ENCODE measurements around the gene KLHL25. TPM values are rescaled to one million over a fixed set of nuclear protein-coding genes. Genes with fewer than 3 reads are reported as not detected.

The KLHL25 gene
- total RNA-seq, 1 experiment from 2014 or later = 18.4 TPM

DNA sequence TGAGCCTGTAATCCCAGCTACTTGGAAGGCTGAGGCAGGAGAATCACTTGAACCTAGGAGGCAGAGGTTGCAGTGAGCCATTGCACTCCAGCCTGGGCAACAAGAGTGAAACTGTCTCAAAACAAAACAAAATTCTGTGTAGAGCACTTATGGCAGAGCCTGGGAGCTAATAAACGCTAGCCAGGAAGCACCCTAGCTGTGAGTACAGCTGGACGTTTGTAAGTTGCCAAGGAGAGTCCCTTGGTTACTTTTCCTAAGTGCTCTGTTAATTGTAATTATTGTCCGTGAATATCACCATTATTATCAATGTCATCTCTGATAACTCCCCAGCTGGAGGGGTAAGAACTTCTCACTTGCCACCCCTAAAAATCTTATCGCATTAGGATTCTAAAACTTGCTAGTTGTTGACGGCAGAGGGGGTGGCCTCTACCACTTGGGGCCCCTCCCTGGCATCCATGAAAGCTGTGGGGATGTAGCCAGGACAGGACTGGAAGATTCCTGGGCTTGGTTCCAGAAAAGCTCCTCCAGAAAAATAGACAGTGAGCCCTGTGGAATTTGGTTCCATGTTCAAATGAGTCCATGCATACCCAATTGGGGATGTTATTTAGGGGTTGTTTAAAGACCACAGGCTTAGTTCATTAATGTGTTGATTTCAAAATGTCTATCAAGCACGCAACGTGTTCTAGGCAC, 9.9 kb upstream of the KLHL25 start:
- Histone ChIP-seq H2AFZ (ENCODE audit: low read length) (no peak overlapping the region), H3K14ac (ENCODE audit: insufficient read depth, low read length) (no peak overlapping the region), H3T11ph (ENCODE audit: low read length) (no peak overlapping the region), H3K9ac (ENCODE audit: extremely low read depth, insufficient read length, low read length) (no peak overlapping the region), H2BK5ac (ENCODE audit: insufficient read length, low read length) (no peak overlapping the region), H2BK15ac (ENCODE audit: low read depth, low read length) (no peak overlapping the region), H3K4ac (ENCODE audit: low read depth, low read length) (no peak overlapping the region), H4K91ac (ENCODE audit: insufficient read length, low read depth, low read length) (no peak overlapping the region), H3K23ac (ENCODE audit: insufficient read length, low read depth, low read length) (no peak overlapping the region), H3K4me2 (ENCODE audit: insufficient read depth, insufficient read length, low read length) (no peak overlapping the region), H4K5ac (ENCODE audit: insufficient read length, low read depth, low read length) (no peak overlapping the region), H3K79me2 (ENCODE audit: insufficient read depth, low read length) (no peaks in the 10 kb centered on the region), H3K79me1 (ENCODE audit: insufficient read depth, low read depth, low read length, poor library complexity, severe bottlenecking) (no peaks in the 10 kb centered on the region), H2BK20ac (ENCODE audit: low read depth, low read length, poor library complexity, severe bottlenecking) (no peak overlapping the region), H4K8ac (replicated peaks; ENCODE audit: insufficient read length, low read depth, low read length) (no peak overlapping the region), H3K4me1 (ENCODE audit: insufficient read depth, low read length) (no peaks in the 10 kb centered on the region), H2AK5ac (ENCODE audit: insufficient read length, low read length) (no peak overlapping the region), H3K27ac (ENCODE audit: insufficient read length, low read depth, low read length) (no peak overlapping the region), H3K27me3 (ENCODE audit: insufficient read depth, low read length) (no peaks in the 10 kb centered on the region), H3K18ac (ENCODE audit: insufficient read length, low read depth, low read length) (no peak overlapping the region), H2BK12ac (ENCODE audit: insufficient read length, low read depth, low read length) (no peak overlapping the region), H3K56ac (ENCODE audit: insufficient read length, low read depth, low read length) (no peak overlapping the region), H3K23me2 (ENCODE audit: insufficient read length, low read depth, low read length, poor library complexity, severe bottlenecking) (no peaks in the 10 kb centered on the region), H4K20me1 (ENCODE audit: control insufficient read depth, insufficient read depth, insufficient read length) (no peaks in the 10 kb centered on the region), H2BK120ac (ENCODE audit: low read depth, low read length, poor library complexity, severe bottlenecking) (no peak overlapping the region), H3K9me3 (ENCODE audit: control insufficient read depth, low read depth, low read length) (no peaks in the 10 kb centered on the region)
- Mint-ChIP-seq H3K9me3 (peaks cover 3 to 4% of the 10 kb centered on the region in 2 experiments; a peak in 2 of 5 replicates), H3K27ac (peak overlapping the region in 1 of 3 experiments; percentile 31; a peak in 1 of 7 replicates), H3K27me3 (ENCODE audit: low read depth) (no peaks in the 10 kb centered on the region; the same call in 1 of the 2 replicates), H3K4me1 (peaks cover 4 to 9% of the 10 kb centered on the region in 2 experiments), H3K4me3 (no peak overlapping the region), H3K36me3 (ENCODE audit: insufficient read depth in 1 of 3, low read depth in 3 of 3) (peaks cover 0 to 8% (median 0%) of the 10 kb centered on the region in 3 experiments; a peak in 3 of 7 replicates)
- DNase-seq = no peak
- no CpG with 5 or more reads among the region's 7 CpGs for WGBS (ENCODE audit: extremely low coverage, insufficient read length, low lambda C conversion rate)
- TF ChIP-seq, protein P1, sequence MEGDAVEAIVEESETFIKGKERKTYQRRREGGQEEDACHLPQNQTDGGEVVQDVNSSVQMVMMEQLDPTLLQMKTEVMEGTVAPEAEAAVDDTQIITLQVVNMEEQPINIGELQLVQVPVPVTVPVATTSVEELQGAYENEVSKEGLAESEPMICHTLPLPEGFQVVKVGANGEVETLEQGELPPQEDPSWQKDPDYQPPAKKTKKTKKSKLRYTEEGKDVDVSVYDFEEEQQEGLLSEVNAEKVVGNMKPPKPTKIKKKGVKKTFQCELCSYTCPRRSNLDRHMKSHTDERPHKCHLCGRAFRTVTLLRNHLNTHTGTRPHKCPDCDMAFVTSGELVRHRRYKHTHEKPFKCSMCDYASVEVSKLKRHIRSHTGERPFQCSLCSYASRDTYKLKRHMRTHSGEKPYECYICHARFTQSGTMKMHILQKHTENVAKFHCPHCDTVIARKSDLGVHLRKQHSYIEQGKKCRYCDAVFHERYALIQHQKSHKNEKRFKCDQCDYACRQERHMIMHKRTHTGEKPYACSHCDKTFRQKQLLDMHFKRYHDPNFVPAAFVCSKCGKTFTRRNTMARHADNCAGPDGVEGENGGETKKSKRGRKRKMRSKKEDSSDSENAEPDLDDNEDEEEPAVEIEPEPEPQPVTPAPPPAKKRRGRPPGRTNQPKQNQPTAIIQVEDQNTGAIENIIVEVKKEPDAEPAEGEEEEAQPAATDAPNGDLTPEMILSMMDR (conservative IDR thresholded peaks at IDR 0.05) = no peak
